ENCODE data around the gene UPK3B.
A peak's percentile ranks its signal among the peaks of the same experiment; 100 is the strongest.
"Not testable (repeated sequence)": the region's sequence is repeated elsewhere in the genome, so short reads cannot be mapped to it uniquely, and the experiment has no call there.

UPK3B gene

DNA sequence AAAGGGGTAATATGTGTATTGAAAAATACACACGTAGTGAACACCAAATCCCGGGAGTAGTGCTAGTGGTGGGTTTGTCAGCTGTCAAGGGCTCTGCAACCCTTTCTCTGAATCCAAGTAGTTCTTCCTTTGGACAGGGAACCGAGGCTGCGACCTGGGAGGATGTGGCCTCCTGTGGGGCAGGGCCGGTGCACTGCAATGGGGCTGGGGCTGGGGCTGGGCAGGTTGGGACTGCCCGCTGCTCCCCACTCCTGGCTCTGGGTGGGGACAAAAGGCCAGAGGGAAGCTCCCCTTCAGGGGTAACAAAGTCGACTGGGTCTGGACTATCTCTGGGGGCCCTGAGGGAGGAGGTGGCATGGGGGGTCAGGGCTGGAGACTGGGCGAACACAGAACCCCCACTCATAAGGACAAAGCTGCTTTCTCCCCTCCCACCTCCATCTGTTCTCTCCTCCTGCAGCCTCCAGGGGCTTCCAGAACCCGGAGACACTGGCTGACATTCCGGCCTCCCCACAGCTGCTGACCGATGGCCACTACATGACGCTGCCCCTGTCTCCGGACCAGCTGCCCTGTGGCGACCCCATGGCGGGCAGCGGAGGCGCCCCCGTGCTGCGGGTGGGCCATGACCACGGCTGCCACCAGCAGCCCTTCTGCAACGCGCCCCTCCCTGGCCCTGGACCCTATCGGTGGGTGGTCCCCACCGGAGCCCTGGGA is 1.0 kb downstream of the UPK3B start:
- H3K27ac ChIP-seq (ENCODE audit: insufficient read depth in 1 of 2, low read depth in 1 of 2, low read length in 2 of 2, poor library complexity in 1 of 2, severe bottlenecking in 2 of 2); DNase-seq; H3K36me3 ChIP-seq (ENCODE audit: control insufficient read depth in 4 of 4, insufficient read depth in 4 of 4, low read length in 3 of 4); H3K9me3 ChIP-seq (ENCODE audit: control extremely low read depth in 1 of 5, control insufficient read depth in 4 of 5, insufficient read depth in 2 of 5, low read depth in 1 of 5, low read length in 4 of 5); H3K27me3 ChIP-seq (replicated peaks in 2 of 5; ENCODE audit: control insufficient read depth in 4 of 5, insufficient read depth in 5 of 5, low read length in 4 of 5); POLR2A ChIA-PET; CTCF ChIA-PET; H3K4me1 ChIP-seq (ENCODE audit: control extremely low read depth in 1 of 4, control insufficient read depth in 4 of 4, insufficient read depth in 4 of 4, low read length in 3 of 4); H3K4me3 ChIP-seq (ENCODE audit: control insufficient read depth in 1 of 7, extremely low read depth in 1 of 7, insufficient read depth in 4 of 7, low read depth in 2 of 7, low read length in 6 of 7): not testable (repeated sequence)
- WGBS (ENCODE audit: insufficient coverage): 100% methylated on average over 1 of the region's 24 CpGs

DNA sequence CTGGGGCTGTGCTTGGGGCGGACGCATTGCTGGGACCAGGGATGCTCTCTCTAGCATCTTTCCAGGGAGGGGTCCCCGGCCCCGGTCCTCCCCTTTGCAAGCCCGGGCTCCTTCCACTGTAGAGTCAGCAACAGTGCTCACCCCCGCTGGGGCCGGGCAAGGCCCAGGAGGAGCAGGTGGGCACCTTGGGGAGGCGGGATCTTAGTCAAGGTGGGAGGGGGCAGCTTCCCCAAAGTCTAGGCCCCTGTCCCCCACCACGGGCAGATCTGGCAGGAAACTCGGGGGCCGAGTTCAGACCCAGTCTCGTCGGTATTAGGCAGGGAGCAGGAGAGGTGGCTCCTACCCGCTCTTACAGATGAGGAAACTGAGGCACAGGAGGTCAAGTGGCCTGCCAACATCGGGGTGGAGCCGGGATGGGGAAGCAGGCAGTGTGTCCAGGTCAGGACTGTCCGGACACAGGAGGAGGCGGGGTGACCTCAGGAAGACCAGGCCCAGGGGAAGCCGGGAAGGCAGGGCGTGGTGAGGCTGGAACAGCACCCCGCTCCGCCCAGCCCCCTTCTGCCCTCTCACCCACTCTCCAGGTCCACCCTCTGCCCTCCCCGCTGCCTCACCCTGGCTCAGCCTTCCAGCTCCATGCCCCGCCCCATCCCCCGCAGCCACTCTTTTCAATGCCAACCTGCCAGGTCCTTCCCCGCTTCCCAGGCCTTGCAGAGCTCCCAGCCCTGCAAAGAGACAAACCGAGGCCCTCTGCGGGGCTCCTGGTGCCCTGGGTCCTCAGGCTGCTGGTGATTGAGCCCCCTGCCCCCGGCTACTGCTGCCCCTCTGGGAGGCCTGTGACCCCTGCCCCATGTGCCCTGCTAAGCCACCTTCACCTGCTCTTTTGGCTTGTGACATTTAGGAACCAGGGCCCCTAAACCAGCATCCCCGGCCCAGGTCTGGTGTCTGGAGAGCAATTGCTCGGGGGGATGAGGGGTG is 1.8 kb downstream of the UPK3B start:
- POLR2A ChIA-PET; H3K9me3 ChIP-seq (ENCODE audit: control extremely low read depth in 1 of 5, control insufficient read depth in 4 of 5, insufficient read depth in 2 of 5, low read depth in 1 of 5, low read length in 4 of 5); DNase-seq; H3K27ac ChIP-seq (ENCODE audit: insufficient read depth in 1 of 2, low read depth in 1 of 2, low read length in 2 of 2, poor library complexity in 1 of 2, severe bottlenecking in 2 of 2); H3K36me3 ChIP-seq (ENCODE audit: control insufficient read depth in 4 of 4, insufficient read depth in 4 of 4, low read length in 3 of 4); H3K27me3 ChIP-seq (replicated peaks in 2 of 5; ENCODE audit: control insufficient read depth in 4 of 5, insufficient read depth in 5 of 5, low read length in 4 of 5); H3K4me3 ChIP-seq (ENCODE audit: control insufficient read depth in 1 of 7, extremely low read depth in 1 of 7, insufficient read depth in 4 of 7, low read depth in 2 of 7, low read length in 6 of 7); H3K4me1 ChIP-seq (ENCODE audit: control extremely low read depth in 1 of 4, control insufficient read depth in 4 of 4, insufficient read depth in 4 of 4, low read length in 3 of 4); CTCF ChIA-PET: not testable (repeated sequence)
- 100% methylated on average over 1 of the region's 31 CpGs for WGBS (ENCODE audit: insufficient coverage)

DNA sequence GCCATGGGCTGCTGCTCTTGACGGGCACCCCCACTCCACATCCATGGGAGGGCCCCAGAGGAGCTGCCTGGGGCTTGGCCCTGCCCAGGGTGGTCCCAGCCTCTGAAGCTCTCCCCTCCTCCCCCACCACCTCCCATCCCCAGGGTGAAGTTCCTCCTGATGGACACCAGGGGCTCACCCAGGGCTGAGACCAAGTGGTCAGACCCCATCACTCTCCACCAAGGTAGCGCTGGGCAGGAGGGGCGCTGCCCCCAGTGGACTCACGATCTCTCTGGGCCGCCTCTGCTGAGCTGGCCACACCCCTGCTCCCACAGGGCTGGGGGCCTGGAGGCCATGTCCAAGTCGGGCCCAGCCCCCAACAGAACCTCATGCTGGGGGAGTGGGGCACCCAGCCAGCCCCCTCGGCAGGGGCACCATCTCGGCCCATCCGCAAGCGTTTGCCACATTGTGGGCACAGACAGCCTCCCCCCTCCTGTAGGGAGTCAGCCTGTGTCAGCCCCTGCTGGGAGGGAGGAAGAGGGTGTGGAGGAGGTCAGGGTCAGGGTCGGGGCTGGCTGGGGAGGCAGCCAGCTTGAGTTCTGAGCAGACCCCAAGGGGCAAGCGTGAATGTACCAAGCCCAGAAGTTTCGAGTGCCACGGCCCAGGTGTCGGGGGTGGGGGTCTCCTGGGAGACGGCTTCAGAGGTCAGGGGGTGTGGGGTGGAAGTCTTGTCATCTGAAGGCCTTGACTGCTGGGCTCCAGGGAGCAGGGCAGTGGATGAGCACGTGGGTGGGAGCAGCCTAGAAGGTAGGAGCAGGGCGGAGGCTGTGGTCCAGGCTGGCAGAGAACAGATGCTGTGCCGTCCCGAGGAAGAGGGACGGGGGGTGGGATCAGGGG is 2.8 kb downstream of the UPK3B start:
- no peaks in the 10 kb centered on the region for H3K27me3 ChIP-seq (replicated peaks in 2 of 5; ENCODE audit: control insufficient read depth in 4 of 5, insufficient read depth in 5 of 5, low read length in 4 of 5)
- H3K4me3 ChIP-seq (ENCODE audit: control insufficient read depth in 1 of 7, extremely low read depth in 1 of 7, insufficient read depth in 4 of 7, low read depth in 2 of 7, low read length in 6 of 7): no peak overlapping the region
- no peaks in the 10 kb centered on the region for H3K9me3 ChIP-seq (ENCODE audit: control extremely low read depth in 1 of 5, control insufficient read depth in 4 of 5, insufficient read depth in 2 of 5, low read depth in 1 of 5, low read length in 4 of 5)
- peaks cover 0 to 9% (median 6%) of the 10 kb centered on the region in 4 experiments for H3K4me1 ChIP-seq (ENCODE audit: control extremely low read depth in 1 of 4, control insufficient read depth in 4 of 4, insufficient read depth in 4 of 4, low read length in 3 of 4)
- no peaks in the 10 kb centered on the region for H3K36me3 ChIP-seq (ENCODE audit: control insufficient read depth in 4 of 4, insufficient read depth in 4 of 4, low read length in 3 of 4)
- peak in 2 of 3 donors; percentile 21 to 37 for DNase-seq
- no peak overlapping the region for H3K27ac ChIP-seq (ENCODE audit: insufficient read depth in 1 of 2, low read depth in 1 of 2, low read length in 2 of 2, poor library complexity in 1 of 2, severe bottlenecking in 2 of 2)
- ChIA-PET POLR2A (no interaction called here), CTCF (no interaction called here)
- WGBS (ENCODE audit: insufficient coverage): 89% methylated on average over 13 of the region's 21 CpGs

DNA sequence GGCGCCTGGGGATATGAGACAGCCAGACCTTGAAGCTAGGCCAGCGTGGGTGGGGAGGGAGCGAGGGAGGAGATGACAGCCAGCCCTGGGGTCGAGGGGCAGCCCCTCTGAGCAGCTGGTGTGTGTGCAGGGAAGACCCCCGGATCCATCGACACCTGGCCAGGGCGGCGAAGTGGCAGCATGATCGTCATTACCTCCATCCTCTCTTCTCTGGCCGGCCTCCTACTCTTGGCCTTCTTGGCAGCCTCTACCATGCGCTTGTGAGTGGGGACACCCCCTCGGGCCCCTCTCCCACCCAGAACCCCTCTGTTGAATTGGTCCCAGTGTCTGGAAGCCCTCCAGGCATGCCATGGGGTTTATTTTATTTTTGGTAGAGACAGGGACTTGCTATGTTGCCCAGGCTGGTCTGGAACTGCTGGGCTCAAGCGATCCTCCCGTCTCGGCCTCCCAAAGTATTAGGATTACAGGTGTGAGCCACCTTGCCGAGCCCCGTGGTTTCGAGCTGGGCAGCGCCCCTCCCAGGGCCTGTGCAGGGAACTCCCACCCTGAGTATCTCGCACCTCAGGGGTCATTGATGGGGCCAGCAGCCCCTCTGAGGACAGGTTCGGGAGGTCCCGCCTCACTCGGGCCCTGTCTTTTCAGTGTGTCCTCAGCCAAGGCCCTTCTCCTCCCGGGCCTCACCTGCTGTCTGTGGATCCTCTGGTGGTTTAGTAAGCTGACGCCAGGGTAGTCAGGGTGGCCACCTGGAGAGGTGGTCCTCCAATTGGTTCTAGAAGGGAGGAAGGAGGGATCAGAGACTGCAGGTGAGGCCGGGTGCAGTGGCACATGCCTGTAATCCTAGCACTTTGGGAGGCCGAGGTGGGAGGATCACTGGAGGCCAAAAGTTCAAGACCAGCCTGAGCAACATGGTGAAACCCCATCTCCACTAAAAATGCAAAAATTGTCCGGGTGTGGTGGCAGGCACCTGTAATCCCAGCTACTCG is 3.8 kb downstream of the UPK3B start:
- no peak for DNase-seq
- Histone ChIP-seq H3K36me3 (ENCODE audit: control insufficient read depth in 4 of 4, insufficient read depth in 4 of 4, low read length in 3 of 4) (no peaks in the 10 kb centered on the region), H3K27ac (ENCODE audit: insufficient read depth in 1 of 2, low read depth in 1 of 2, low read length in 2 of 2, poor library complexity in 1 of 2, severe bottlenecking in 2 of 2) (no peak overlapping the region), H3K27me3 (replicated peaks in 2 of 5; ENCODE audit: control insufficient read depth in 4 of 5, insufficient read depth in 5 of 5, low read length in 4 of 5) (no peaks in the 10 kb centered on the region), H3K4me1 (ENCODE audit: control extremely low read depth in 1 of 4, control insufficient read depth in 4 of 4, insufficient read depth in 4 of 4, low read length in 3 of 4) (peaks cover 0 to 9% (median 6%) of the 10 kb centered on the region in 4 experiments), H3K9me3 (ENCODE audit: control extremely low read depth in 1 of 5, control insufficient read depth in 4 of 5, insufficient read depth in 2 of 5, low read depth in 1 of 5, low read length in 4 of 5) (no peaks in the 10 kb centered on the region), H3K4me3 (ENCODE audit: control insufficient read depth in 1 of 7, extremely low read depth in 1 of 7, insufficient read depth in 4 of 7, low read depth in 2 of 7, low read length in 6 of 7) (no peak overlapping the region)
- ChIA-PET POLR2A (no interaction called here), CTCF (no interaction called here)
- 93% methylated on average over 26 of the region's 29 CpGs for WGBS (ENCODE audit: insufficient coverage)

DNA sequence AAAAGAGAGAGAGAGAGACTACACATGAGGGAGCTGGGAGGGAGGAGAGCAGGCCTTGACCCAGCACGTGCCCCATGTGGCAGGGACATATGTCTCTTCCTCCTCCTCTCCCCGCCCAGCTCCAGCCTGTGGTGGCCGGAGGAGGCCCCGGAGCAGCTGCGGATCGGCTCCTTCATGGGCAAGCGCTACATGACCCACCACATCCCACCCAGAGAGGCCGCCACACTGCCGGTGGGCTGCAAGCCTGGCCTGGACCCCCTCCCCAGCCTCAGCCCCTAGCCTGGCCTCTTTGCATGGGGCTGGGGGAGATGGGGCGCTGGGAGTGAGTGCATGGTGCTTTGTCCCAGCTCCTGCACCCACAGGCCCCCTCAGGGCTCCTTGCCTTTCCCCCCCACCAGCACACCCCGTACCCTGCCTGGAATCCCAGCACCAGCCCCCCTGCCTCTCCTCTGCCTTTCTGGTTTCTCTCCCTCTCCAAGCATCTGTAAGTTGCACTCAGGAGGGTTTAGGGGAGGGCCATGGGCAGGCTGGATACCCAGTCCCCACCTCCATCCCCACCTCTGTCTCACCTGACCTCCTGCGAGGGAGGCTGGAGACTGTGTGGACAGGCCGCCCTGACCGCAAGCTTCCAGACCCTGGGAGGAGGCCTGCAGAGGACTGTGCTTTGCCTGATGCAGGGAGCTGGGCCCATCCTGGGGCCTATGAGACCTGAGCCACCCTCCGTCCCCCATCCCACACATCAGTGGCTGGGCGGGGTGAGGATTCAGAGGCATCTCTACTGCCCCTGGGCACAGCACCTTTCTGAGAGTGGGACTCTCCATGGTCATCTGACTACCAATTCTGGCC is 4.8 kb downstream of the UPK3B start:
- 100% methylated on average over 1 of the region's 16 CpGs for WGBS (ENCODE audit: insufficient coverage)
- ChIA-PET POLR2A (no interaction called here), CTCF (no interaction called here)
- no peak overlapping the region for H3K4me3 ChIP-seq (ENCODE audit: control insufficient read depth in 1 of 7, extremely low read depth in 1 of 7, insufficient read depth in 4 of 7, low read depth in 2 of 7, low read length in 6 of 7)
- peaks cover 0 to 4% (median under 1%) of the 10 kb centered on the region in 4 experiments for H3K4me1 ChIP-seq (ENCODE audit: control extremely low read depth in 1 of 4, control insufficient read depth in 4 of 4, insufficient read depth in 4 of 4, low read length in 3 of 4)
- no peak overlapping the region for H3K27ac ChIP-seq (ENCODE audit: insufficient read depth in 1 of 2, low read depth in 1 of 2, low read length in 2 of 2, poor library complexity in 1 of 2, severe bottlenecking in 2 of 2)
- H3K36me3 ChIP-seq (ENCODE audit: control insufficient read depth in 4 of 4, insufficient read depth in 4 of 4, low read length in 3 of 4): no peaks in the 10 kb centered on the region
- no peaks in the 10 kb centered on the region for H3K9me3 ChIP-seq (ENCODE audit: control extremely low read depth in 1 of 5, control insufficient read depth in 4 of 5, insufficient read depth in 2 of 5, low read depth in 1 of 5, low read length in 4 of 5)
- DNase-seq: no peak
- no peaks in the 10 kb centered on the region for H3K27me3 ChIP-seq (replicated peaks in 2 of 5; ENCODE audit: control insufficient read depth in 4 of 5, insufficient read depth in 5 of 5, low read length in 4 of 5)

DNA sequence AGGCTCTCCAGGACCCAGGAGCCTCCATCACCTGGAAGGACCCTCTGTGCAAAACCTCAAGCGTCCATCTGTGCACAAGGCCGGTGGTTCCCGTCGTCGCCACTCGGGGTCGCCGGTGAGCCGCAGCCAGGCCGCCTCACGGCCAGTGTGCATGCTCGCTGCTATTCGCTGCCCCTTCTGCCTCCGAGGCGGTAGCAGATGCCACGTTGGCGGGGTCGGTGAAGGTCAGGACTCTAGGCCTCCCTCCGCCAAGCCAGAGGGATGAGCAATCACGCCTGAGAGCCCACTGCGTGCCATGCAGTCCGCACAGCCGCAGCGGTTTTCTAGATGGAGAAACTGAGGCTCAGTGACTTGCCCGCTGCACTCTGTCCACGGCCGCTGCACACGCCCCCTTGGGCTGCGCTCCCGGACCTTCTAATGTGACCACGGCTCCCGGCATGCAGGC is 5.7 kb downstream of the UPK3B start:
- ChIA-PET POLR2A (no interaction called here), CTCF (no interaction called here)
- Histone ChIP-seq H3K4me3 (ENCODE audit: control insufficient read depth in 1 of 7, extremely low read depth in 1 of 7, insufficient read depth in 4 of 7, low read depth in 2 of 7, low read length in 6 of 7) (no peak overlapping the region), H3K36me3 (ENCODE audit: control insufficient read depth in 4 of 4, insufficient read depth in 4 of 4, low read length in 3 of 4) (no peaks in the 10 kb centered on the region), H3K4me1 (ENCODE audit: control extremely low read depth in 1 of 4, control insufficient read depth in 4 of 4, insufficient read depth in 4 of 4, low read length in 3 of 4) (peaks cover 0 to 4% (median 0%) of the 10 kb centered on the region in 4 experiments), H3K27ac (ENCODE audit: insufficient read depth in 1 of 2, low read depth in 1 of 2, low read length in 2 of 2, poor library complexity in 1 of 2, severe bottlenecking in 2 of 2) (no peak overlapping the region), H3K27me3 (replicated peaks in 2 of 5; ENCODE audit: control insufficient read depth in 4 of 5, insufficient read depth in 5 of 5, low read length in 4 of 5) (no peaks in the 10 kb centered on the region), H3K9me3 (ENCODE audit: control extremely low read depth in 1 of 5, control insufficient read depth in 4 of 5, insufficient read depth in 2 of 5, low read depth in 1 of 5, low read length in 4 of 5) (no peaks in the 10 kb centered on the region)
- WGBS (ENCODE audit: insufficient coverage): no CpG with 5 or more reads among the region's 32 CpGs
- peak in 1 of 3 donors; percentile 45 for DNase-seq
